RWPE2 (cell line): ENCODE data around the gene PAK1.
A peak's percentile ranks its signal among the peaks of the same experiment; 100 is the strongest.
"Not testable (repeated sequence)": the region's sequence is repeated elsewhere in the genome, so short reads cannot be mapped to it uniquely, and the experiment has no call there.

Source experiments
- ATAC-seq: fragments of 200-7000 bp; cut with Tn5 transposase; 3 replicates; pipeline ENCODE4 v1.9.1; 2021; ENCODE audit warnings: low read depth
- DNase-seq: peaks from one replicate; pipeline ENCODE4 v3.0.0-alpha.2; 2020; ENCODE audit warnings: low spot score
- H3K27ac ChIP-seq: fragments of 450-650 bp; 2 replicates; pipeline ENCODE4 v1.5.1; 2017; ENCODE audit warnings: mild to moderate bottlenecking; ENCODE audit not compliant: poor library complexity, severe bottlenecking
- H3K27me3 ChIP-seq: fragments of 250-450 bp; sonication (Bioruptor Pico); 2 replicates; pipeline ENCODE4 v1.5.1; 2021; ENCODE audit warnings: mild to moderate bottlenecking, moderate library complexity; ENCODE audit not compliant: insufficient read depth, poor library complexity, severe bottlenecking
- H3K36me3 ChIP-seq: fragments of 250-450 bp; sonication (Bioruptor Pico); 2 replicates; pipeline ENCODE4 v1.5.1; 2020; ENCODE audit warnings: low read depth, mild to moderate bottlenecking, moderate library complexity
- H3K4me1 ChIP-seq: fragments of 250-450 bp; sonication (Bioruptor Pico); 2 replicates; pipeline ENCODE4 v1.5.1; 2021; ENCODE audit warnings: mild to moderate bottlenecking, moderate library complexity; ENCODE audit not compliant: insufficient read depth, poor library complexity, severe bottlenecking
- H3K4me3 ChIP-seq: fragments of 250-450 bp; sonication (Bioruptor Pico); 2 replicates; pipeline ENCODE4 v1.5.1; 2021; ENCODE audit warnings: mild to moderate bottlenecking, moderate library complexity; ENCODE audit not compliant: severe bottlenecking
- H3K9me3 ChIP-seq: fragments of 250-450 bp; sonication (Bioruptor Pico); 2 replicates; pipeline ENCODE4 v1.5.1; 2021; ENCODE audit warnings: mild to moderate bottlenecking, moderate library complexity; ENCODE audit not compliant: severe bottlenecking
- CTCF ChIP-seq: fragments of 450-650 bp; IDR thresholded peaks from one replicate; pipeline ENCODE4 v1.5.1; 2017; ENCODE audit warnings: mild to moderate bottlenecking, moderate library complexity; ENCODE audit not compliant: poor library complexity, severe bottlenecking

The PAK1 gene

GRCh38 chr11:77301510-77301909, 172.4 kb downstream of the PAK1 start, which contains the start of gene GDPD4:
Gene GDPD4, minus strand, starts transcription at chr11:77301686. Its CDS starts 16,549 bp downstream, at chr11:77285137.
- Histone ChIP-seq H3K27ac (peak within 1 kb of the TSS; percentile 64), H3K4me3 (no peak within 1 kb of the TSS), H3K9me3 (peaks cover 6% of the 10 kb centered on the region), H3K36me3 (no peaks in the 10 kb centered on the region), H3K4me1 (peaks cover 23% of the 10 kb centered on the region), H3K27me3 (no peaks in the 10 kb centered on the region)
- TF ChIP-seq CTCF, result no peak
- DNase-seq, result no peak
- ATAC-seq, result no peak

- H3K9me3 ChIP-seq, result peaks cover 6% of the 10 kb centered on the region
- H3K36me3 ChIP-seq, result no peaks in the 10 kb centered on the region
- peak overlapping the region; percentile 64 for H3K27ac ChIP-seq
- no peaks in the 10 kb centered on the region for H3K27me3 ChIP-seq
- DNase-seq, result no peak
- peaks cover 23% of the 10 kb centered on the region for H3K4me1 ChIP-seq
- no peak for ATAC-seq
- H3K4me3 ChIP-seq, result no peak overlapping the region
- no peak for TF ChIP-seq CTCF
Observed at GRCh38 chr11:77300695-77301094, 173.2 kb downstream of the PAK1 start.

- peaks cover 23% of the 10 kb centered on the region for H3K4me1 ChIP-seq
- peak; percentile 92 for ATAC-seq
- peak overlapping the region; percentile 64 for H3K27ac ChIP-seq
- H3K27me3 ChIP-seq, H3K9me3 ChIP-seq, H3K4me3 ChIP-seq, H3K36me3 ChIP-seq: not testable (repeated sequence)
- DNase-seq, result peak; percentile 80
Observed at GRCh38 chr11:77300028-77300427, 173.9 kb downstream of the PAK1 start.

- no peak for TF ChIP-seq CTCF
- peaks cover 6% of the 10 kb centered on the region for H3K9me3 ChIP-seq
- peak overlapping the region; percentile 64 for H3K27ac ChIP-seq
- no peak overlapping the region for H3K4me3 ChIP-seq
- no peaks in the 10 kb centered on the region for H3K36me3 ChIP-seq
- DNase-seq (peak; percentile 62), ATAC-seq (peak; percentile 87)
- H3K4me1 ChIP-seq, result peaks cover 23% of the 10 kb centered on the region
- no peaks in the 10 kb centered on the region for H3K27me3 ChIP-seq
Observed at GRCh38 chr11:77299528-77299993, 174.3 kb downstream of the PAK1 start.

GRCh38 chr11:77294040-77294439, 179.9 kb downstream of the PAK1 start:
- H3K27ac ChIP-seq, result no peak overlapping the region
- no peak overlapping the region for H3K4me3 ChIP-seq
- DNase-seq (no peak), ATAC-seq (no peak)
- no peaks in the 10 kb centered on the region for H3K36me3 ChIP-seq
- H3K9me3 ChIP-seq, result no peaks in the 10 kb centered on the region
- TF ChIP-seq CTCF, result no peak
- no peaks in the 10 kb centered on the region for H3K27me3 ChIP-seq
- peaks cover 5% of the 10 kb centered on the region for H3K4me1 ChIP-seq
